Astrocyte (in vitro differentiated cells and primary cell): ENCODE results near the gene KRT17. TPM values are rescaled to one million over a fixed set of nuclear protein-coding genes. Genes with fewer than 3 reads are reported as not detected.

ENCODE experiments used
- DNase-seq: peaks from one replicate; pipeline ENCODE4 v3.0.0-alpha.2; 2010; ENCODE audit warnings: low read depth
- FAIRE-seq: peaks from 2 replicates; lab custom pipeline; 2011; peaks lifted over from hg19 to GRCh38; lab: Jason Lieb, UNC
- H2AFZ ChIP-seq: 2 replicates; pipeline ENCODE4 v1.6.0; 2012; ENCODE audit warnings: low read depth, low read length, inconsistent platforms
- H3K27ac ChIP-seq: 2 replicates; pipeline ENCODE4 v1.5.1; 2011; ENCODE audit warnings: low read depth, low read length, inconsistent platforms
- H3K27me3 ChIP-seq: 2 replicates; pipeline ENCODE4 v1.6.0; 2011; ENCODE audit warnings: low read length, inconsistent platforms; ENCODE audit not compliant: insufficient read depth
- H3K36me3 ChIP-seq: 2 replicates; pipeline ENCODE4 v1.5.1; 2011; ENCODE audit warnings: low read length, inconsistent platforms; ENCODE audit not compliant: insufficient read depth
- H3K4me1 ChIP-seq: 2 replicates; pipeline ENCODE4 v1.5.1; 2011; ENCODE audit warnings: low read length, inconsistent platforms; ENCODE audit not compliant: insufficient read depth
- H3K4me2 ChIP-seq: 2 replicates; pipeline ENCODE4 v1.6.0; 2012; ENCODE audit warnings: low read length, inconsistent platforms
- H3K4me3 ChIP-seq: 2 replicates; pipeline ENCODE4 v1.5.1; 2011; ENCODE audit warnings: low read depth, mild to moderate bottlenecking, low read length, inconsistent platforms; ENCODE audit not compliant: insufficient read depth
- H3K79me2 ChIP-seq: 2 replicates; pipeline ENCODE4 v1.6.0; 2012; ENCODE audit warnings: mild to moderate bottlenecking, low read length, inconsistent platforms; ENCODE audit not compliant: insufficient read depth
- H3K9ac ChIP-seq: 2 replicates; pipeline ENCODE4 v1.6.0; 2012; ENCODE audit warnings: mild to moderate bottlenecking, low read length, inconsistent platforms
- H3K9me3 ChIP-seq: 2 replicates; pipeline ENCODE4 v1.5.1; 2012; ENCODE audit warnings: low read depth, mild to moderate bottlenecking, low read length, inconsistent platforms; ENCODE audit not compliant: insufficient read depth
- H4K20me1 ChIP-seq: 2 replicates; pipeline ENCODE4 v1.6.0; 2012; ENCODE audit warnings: low read length, inconsistent platforms; ENCODE audit not compliant: insufficient read depth
- H3K27ac Mint-ChIP-seq: one replicate; pipeline ENCODE4 v1.8.0; 2021; ENCODE audit warnings: mild to moderate bottlenecking, mixed read lengths; ENCODE audit not compliant: unreplicated experiment
- H3K27me3 Mint-ChIP-seq: one replicate; pipeline ENCODE4 v1.8.0; 2021; ENCODE audit warnings: low read depth, mixed read lengths; ENCODE audit not compliant: unreplicated experiment
- H3K36me3 Mint-ChIP-seq: one replicate; pipeline ENCODE4 v1.8.0; 2021; ENCODE audit warnings: low read depth, mixed read lengths; ENCODE audit not compliant: unreplicated experiment
- H3K4me1 Mint-ChIP-seq: one replicate; pipeline ENCODE4 v1.8.0; 2021; ENCODE audit warnings: low read depth, mixed read lengths; ENCODE audit not compliant: unreplicated experiment
- H3K4me3 Mint-ChIP-seq: one replicate; pipeline ENCODE4 v1.8.0; 2021; ENCODE audit warnings: mild to moderate bottlenecking, moderate library complexity, mixed read lengths; ENCODE audit not compliant: unreplicated experiment
- H3K9me3 Mint-ChIP-seq: one replicate; pipeline ENCODE4 v1.8.0; 2021; ENCODE audit warnings: mild to moderate bottlenecking, mixed read lengths; ENCODE audit not compliant: unreplicated experiment
- CTCF ChIP-seq: IDR thresholded peaks from 2 replicates; pipeline ENCODE4 v1.5.1; 2011; ENCODE audit warnings: low read depth, mild to moderate bottlenecking, inconsistent platforms, low read length, moderate library complexity; ENCODE audit not compliant: insufficient read depth
- EZH2 ChIP-seq: IDR thresholded peaks from 2 replicates; pipeline ENCODE4 v1.6.1; 2012; ENCODE audit warnings: mild to moderate bottlenecking, low read length, inconsistent platforms; ENCODE audit not compliant: insufficient read depth
- total RNA-seq: library from RNA; stranded (reverse); gene quantifications from 2 replicates; pipeline ENCODE4 v1.2.1, GENCODE V29; 2021

KRT17 gene
- total RNA-seq, 1 donor from 2014 or later, result 21.4 TPM

- TF ChIP-seq CTCF (no peak), EZH2 (no peak)
- H3K4me1 Mint-ChIP-seq, result peaks cover 12% of the 10 kb centered on the region
- Histone ChIP-seq H3K36me3 (no peaks in the 10 kb centered on the region), H4K20me1 (no peaks in the 10 kb centered on the region), H3K9me3 (no peaks in the 10 kb centered on the region), H3K9ac (no peak overlapping the region), H3K27me3 (no peaks in the 10 kb centered on the region), H3K4me3 (no peak overlapping the region), H3K4me2 (no peak overlapping the region), H3K4me1 (peaks cover 14% of the 10 kb centered on the region), H3K79me2 (no peaks in the 10 kb centered on the region), H3K27ac (no peak overlapping the region), H2AFZ (no peak overlapping the region)
- DNase-seq, result no peak
- no peaks in the 10 kb centered on the region for H3K27me3 Mint-ChIP-seq
- no peaks in the 10 kb centered on the region for H3K9me3 Mint-ChIP-seq
- no peak overlapping the region for H3K4me3 Mint-ChIP-seq
- FAIRE-seq, result no peak
- H3K36me3 Mint-ChIP-seq, result no peaks in the 10 kb centered on the region
- no peak overlapping the region for H3K27ac Mint-ChIP-seq
Observed at GRCh38 chr17:41649923-41650519, 25.6 kb upstream of the KRT17 start.

GRCh38 chr17:41648411-41649195 lies 24.2 kb upstream of the KRT17 start:
- DNase-seq (peak; percentile 55), FAIRE-seq (no peak)
- peak overlapping the region; percentile 96 for H2AFZ ChIP-seq
- Mint-ChIP-seq H3K4me3 (peak overlapping the region; percentile 58), H3K27me3 (no peaks in the 10 kb centered on the region), H3K9me3 (no peaks in the 10 kb centered on the region), H3K4me1 (peaks cover 12% of the 10 kb centered on the region), H3K36me3 (no peaks in the 10 kb centered on the region), H3K27ac (peak overlapping the region; percentile 82)
- H3K36me3 ChIP-seq, result no peaks in the 10 kb centered on the region
- TF ChIP-seq CTCF, result peak; percentile 84
- no peak for TF ChIP-seq EZH2
- no peaks in the 10 kb centered on the region for H4K20me1 ChIP-seq
- no peaks in the 10 kb centered on the region for H3K9me3 ChIP-seq
- peak overlapping the region; percentile 5 for H3K27ac ChIP-seq
- peak overlapping the region; percentile 59 for H3K4me3 ChIP-seq
- no peaks in the 10 kb centered on the region for H3K27me3 ChIP-seq
- peak overlapping the region; percentile 70 for H3K9ac ChIP-seq
- peak overlapping the region; percentile 89 for H3K4me2 ChIP-seq
- peaks cover 14% of the 10 kb centered on the region for H3K4me1 ChIP-seq
- no peaks in the 10 kb centered on the region for H3K79me2 ChIP-seq
